Ascending aorta (tissue), 2 donors: ENCODE results near the gene MACO1. TPM values are rescaled to one million over a fixed set of nuclear protein-coding genes. Genes with fewer than 3 reads are reported as not detected.
"Not testable (repeated sequence)": the region's sequence is repeated elsewhere in the genome, so short reads cannot be mapped to it uniquely, and the experiment has no call there.

ENCODE experiments used
- DNase-seq, 2 donors: peaks; one replicate each; pipeline ENCODE4 v3.0.0-alpha.2; 2019; ENCODE audit warnings: low spot score in 2 of 2
- H3K27ac ChIP-seq, 2 donors: fragments of 200-600 bp; sonication (generic); one replicate each; pipeline ENCODE4 v1.5.1; 2016 to 2017; ENCODE audit warnings: mild to moderate bottlenecking in 1 of 2
- H3K27me3 ChIP-seq: fragments of 200-600 bp; sonication (generic); one replicate; pipeline ENCODE4 v1.5.1; 2017
- H3K36me3 ChIP-seq, 2 donors: fragments of 200-600 bp; sonication (generic); one replicate each; pipeline ENCODE4 v1.5.1; 2016
- H3K4me1 ChIP-seq, 2 donors: fragments of 200-600 bp; sonication (generic); one replicate each; pipeline ENCODE4 v1.5.1; 2016 to 2017; ENCODE audit warnings: mild to moderate bottlenecking in 1 of 2
- H3K4me3 ChIP-seq, 2 donors: fragments of 200-600 bp; sonication (generic); one replicate each; pipeline ENCODE4 v1.5.1; 2016 to 2017; ENCODE audit warnings: mild to moderate bottlenecking in 1 of 2
- H3K9me3 ChIP-seq, 2 donors: fragments of 200-600 bp; sonication (generic); one replicate each; pipeline ENCODE4 v1.5.1; 2016
- CTCF ChIP-seq, 3 experiments: fragments of 200-600 bp in 2 of 3; fragments of 450-650 bp in 1 of 3; sonication (generic) in 2 of 3; IDR thresholded peaks; one replicate each; pipeline ENCODE4 v1.5.1; 2016 to 2019; ENCODE audit warnings: antibody characterized with exemption in 3 of 3, mild to moderate bottlenecking in 1 of 3, moderate library complexity in 1 of 3
- intact Hi-C: fragments of 100-400 bp; cut with DNase I; formaldehyde crosslinking; loops from one replicate; pipeline ENCODE4 v1.15.1; 2023
- total RNA-seq: library from RNA; depleted of rRNA; stranded (reverse); fragments of >200 nt; gene quantifications from one replicate; pipeline ENCODE4 v1.1.0, GENCODE V29; 2016

MACO1 gene
- total RNA-seq = 49.2 TPM

- Histone ChIP-seq H3K27ac (peak within 1 kb of the TSS; percentile 92 to 98), H3K9me3 (no peaks in the 10 kb centered on the region), H3K4me1 (peaks cover 4 to 13% of the 10 kb centered on the region in 2 donors), H3K4me3 (peak within 1 kb of the TSS; percentile 97 to 99), H3K27me3 (no peaks in the 10 kb centered on the region), H3K36me3 (no peaks in the 10 kb centered on the region)
- no peak for TF ChIP-seq CTCF (IDR thresholded peaks at IDR 0.05)
- DNase-seq = peak; percentile 91 to 98
- intact Hi-C loops = loop anchor here (2.0 to 5.0 kb wide), 3 partner anchors 92 to 183 kb away; partner anchors contain the start of genes LDLRAP1, RSRP1 and TMEM50A
These were observed at the start of gene MACO1 for GRCh38 chr1:25430073-25430966. Gene MACO1 (plus strand): TSS chr1:25430897. CDS start chr1:25431099, 202 bp downstream.

GRCh38 chr1:25382543-25382942, 48.2 kb upstream of the MACO1 start:
- H3K27me3 ChIP-seq, intact Hi-C loops, H3K36me3 ChIP-seq, H3K9me3 ChIP-seq, DNase-seq, H3K4me1 ChIP-seq, H3K4me3 ChIP-seq, H3K27ac ChIP-seq: not testable (repeated sequence)

GRCh38 chr1:25383090-25383489, 47.6 kb upstream of the MACO1 start:
- intact Hi-C loops, H3K27ac ChIP-seq, DNase-seq, H3K4me3 ChIP-seq, H3K36me3 ChIP-seq, H3K27me3 ChIP-seq, H3K4me1 ChIP-seq, H3K9me3 ChIP-seq: not testable (repeated sequence)

GRCh38 chr1:25383875-25384274, 46.8 kb upstream of the MACO1 start:
- H3K36me3 ChIP-seq, H3K4me1 ChIP-seq, H3K4me3 ChIP-seq, H3K9me3 ChIP-seq, intact Hi-C loops, H3K27me3 ChIP-seq, DNase-seq, H3K27ac ChIP-seq: not testable (repeated sequence)

- H3K36me3 ChIP-seq, H3K27me3 ChIP-seq, H3K27ac ChIP-seq, H3K4me1 ChIP-seq, DNase-seq, intact Hi-C loops, H3K4me3 ChIP-seq, H3K9me3 ChIP-seq: not testable (repeated sequence)
These were observed 43.6 kb upstream of the MACO1 start for GRCh38 chr1:25387096-25387495.

- H3K9me3 ChIP-seq, H3K36me3 ChIP-seq, intact Hi-C loops, H3K27ac ChIP-seq, DNase-seq, H3K27me3 ChIP-seq, H3K4me1 ChIP-seq, H3K4me3 ChIP-seq: not testable (repeated sequence)
These were observed 42.0 kb upstream of the MACO1 start for GRCh38 chr1:25388691-25389090.

- H3K4me1 ChIP-seq, DNase-seq, H3K9me3 ChIP-seq, intact Hi-C loops, H3K4me3 ChIP-seq, H3K27me3 ChIP-seq, H3K27ac ChIP-seq, H3K36me3 ChIP-seq: not testable (repeated sequence)
These were observed 41.0 kb upstream of the MACO1 start for GRCh38 chr1:25389721-25390120.

- Histone ChIP-seq H3K4me1 (no peaks in the 10 kb centered on the region), H3K4me3 (no peak overlapping the region), H3K36me3 (no peaks in the 10 kb centered on the region), H3K9me3 (no peaks in the 10 kb centered on the region), H3K27me3 (no peaks in the 10 kb centered on the region), H3K27ac (no peak overlapping the region)
- no peak for TF ChIP-seq CTCF (IDR thresholded peaks at IDR 0.05)
- DNase-seq = no peak
- intact Hi-C loops = no loop called here
These were observed 37.9 kb upstream of the MACO1 start for GRCh38 chr1:25392841-25393240.

GRCh38 chr1:25397549-25397948, 33.1 kb upstream of the MACO1 start:
- H3K27ac ChIP-seq, H3K27me3 ChIP-seq, intact Hi-C loops, DNase-seq, H3K4me1 ChIP-seq, H3K9me3 ChIP-seq, H3K36me3 ChIP-seq, H3K4me3 ChIP-seq: not testable (repeated sequence)

GRCh38 chr1:25398079-25398478, 32.6 kb upstream of the MACO1 start:
- H3K36me3 ChIP-seq, H3K27ac ChIP-seq, H3K4me1 ChIP-seq, H3K4me3 ChIP-seq, H3K9me3 ChIP-seq, intact Hi-C loops, DNase-seq, H3K27me3 ChIP-seq: not testable (repeated sequence)
